ENCODE data around the gene SORCS2.

The SORCS2 gene

DNA sequence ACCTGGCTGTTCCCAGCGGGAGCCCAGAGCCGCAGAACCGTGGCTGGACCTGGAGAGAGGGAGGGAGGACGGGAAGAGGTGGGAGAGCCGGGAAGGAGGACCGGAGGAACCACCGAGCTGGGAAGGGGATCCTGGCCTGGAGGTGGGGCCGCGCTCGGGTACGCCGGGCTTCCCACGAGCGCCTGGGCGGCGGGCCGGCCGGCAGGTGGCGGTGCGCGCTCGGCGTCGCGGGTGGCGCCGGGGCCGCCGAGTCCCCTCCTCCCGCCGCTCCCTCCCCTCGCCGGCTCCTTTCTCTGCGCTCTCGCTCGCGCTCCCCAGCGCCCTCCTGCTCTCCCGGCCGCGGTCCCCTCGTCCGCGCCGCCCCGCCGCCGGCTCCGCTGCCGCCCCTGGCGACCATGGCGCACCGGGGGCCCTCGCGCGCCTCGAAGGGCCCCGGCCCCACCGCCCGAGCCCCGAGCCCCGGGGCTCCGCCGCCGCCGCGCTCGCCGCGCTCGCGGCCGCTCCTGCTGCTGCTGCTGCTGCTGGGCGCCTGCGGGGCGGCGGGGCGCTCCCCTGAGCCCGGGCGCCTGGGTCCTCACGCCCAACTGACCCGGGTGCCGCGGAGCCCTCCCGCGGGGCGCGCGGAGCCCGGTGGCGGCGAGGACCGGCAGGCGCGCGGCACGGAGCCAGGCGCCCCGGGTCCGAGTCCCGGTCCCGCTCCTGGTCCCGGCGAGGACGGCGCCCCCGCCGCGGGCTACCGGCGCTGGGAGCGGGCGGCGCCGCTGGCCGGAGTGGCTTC lies at the start of gene SORCS2:
Gene SORCS2 (plus strand): TSS at position 287 of the 778 bp plus-strand sequence.
- TF ChIP-seq GATA2 (IDR thresholded peaks at IDR 0.05; ENCODE audit: low read depth, low read length) (no peak), GATA3 (IDR thresholded peaks at IDR 0.05; ENCODE audit: low read depth, low read length) (no peak)

DNA sequence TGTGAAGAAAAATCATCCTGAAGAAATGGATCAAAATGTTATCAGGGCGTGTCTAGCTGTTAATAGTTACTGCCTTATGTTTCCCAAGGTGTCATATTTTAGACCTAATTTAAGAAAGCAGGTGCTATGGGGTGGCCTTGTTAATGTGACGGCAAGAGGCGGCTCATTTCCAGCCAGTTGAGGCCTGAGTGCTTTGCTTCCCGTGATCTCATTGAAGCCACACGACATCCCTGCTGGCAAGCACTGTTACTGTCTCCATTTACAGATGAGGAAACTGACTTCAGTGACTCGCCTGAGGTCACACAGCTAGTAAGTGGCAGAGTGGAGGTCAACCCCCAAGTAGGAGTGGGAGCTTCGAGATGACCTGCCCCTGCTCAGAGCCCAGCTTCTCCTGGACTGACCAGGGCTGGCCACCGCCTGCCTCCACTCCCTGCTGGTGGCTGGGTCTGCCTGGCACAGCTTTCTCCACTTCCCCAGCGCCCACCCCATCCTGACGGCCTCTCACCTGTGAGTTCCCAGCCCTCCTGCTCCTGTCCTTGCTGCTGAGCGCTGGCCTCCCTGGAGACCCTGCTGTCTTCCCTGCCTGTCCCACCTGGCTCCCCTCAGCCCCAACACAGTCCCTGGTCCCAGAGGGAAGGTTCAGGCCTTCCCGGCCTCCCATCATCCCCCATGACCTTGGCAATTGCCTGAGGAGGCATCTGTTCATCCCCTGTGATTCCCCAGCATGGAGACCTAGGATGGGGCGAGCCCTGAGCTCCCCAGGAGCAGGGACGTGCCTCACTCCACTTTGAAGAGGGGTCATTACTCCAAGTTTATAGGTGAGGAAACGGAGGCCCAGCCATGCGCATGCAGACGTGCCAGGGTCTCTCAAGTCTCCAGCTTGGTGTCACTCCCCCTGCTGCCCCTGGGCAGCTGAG lies 47.7 kb upstream of the SORCS2 start:
- TF ChIP-seq GATA2 (IDR thresholded peaks at IDR 0.05; ENCODE audit: low read depth, low read length) (no peak), GATA3 (IDR thresholded peaks at IDR 0.05; ENCODE audit: low read depth, low read length) (no peak)

DNA sequence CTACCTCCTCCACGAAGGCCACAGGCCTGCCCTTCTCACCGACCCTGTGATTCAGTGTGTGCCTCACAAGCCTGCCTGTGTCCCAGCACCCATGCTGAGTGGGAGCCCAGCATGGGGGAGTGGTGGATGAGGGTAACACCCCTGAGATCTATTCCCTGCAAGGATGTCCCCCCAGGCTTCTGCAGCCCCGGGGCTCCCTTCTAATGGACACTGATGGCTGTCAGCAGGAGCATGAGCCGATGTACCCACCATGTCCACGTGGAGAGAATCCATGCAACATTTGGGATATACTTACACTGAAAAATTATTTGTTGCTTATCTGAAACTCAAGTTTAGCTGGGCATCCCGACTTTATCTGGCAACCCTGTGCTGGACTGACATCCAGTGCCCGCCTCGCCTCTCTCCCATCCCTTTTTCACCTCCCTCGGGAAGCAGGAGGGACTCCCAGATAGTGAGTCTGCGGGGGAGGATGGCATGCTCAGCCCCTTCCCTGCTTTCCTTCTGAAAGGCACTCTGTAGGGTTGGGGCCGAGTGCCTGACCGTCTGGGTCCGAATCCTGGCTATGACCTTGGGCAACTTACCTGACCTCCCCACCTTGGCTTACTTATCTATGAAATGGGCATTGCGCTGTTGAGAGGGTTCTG lies 46.9 kb upstream of the SORCS2 start:
- TF ChIP-seq GATA2 (IDR thresholded peaks at IDR 0.05; ENCODE audit: low read depth, low read length) (no peak), GATA3 (IDR thresholded peaks at IDR 0.05; ENCODE audit: low read depth, low read length) (no peak)

DNA sequence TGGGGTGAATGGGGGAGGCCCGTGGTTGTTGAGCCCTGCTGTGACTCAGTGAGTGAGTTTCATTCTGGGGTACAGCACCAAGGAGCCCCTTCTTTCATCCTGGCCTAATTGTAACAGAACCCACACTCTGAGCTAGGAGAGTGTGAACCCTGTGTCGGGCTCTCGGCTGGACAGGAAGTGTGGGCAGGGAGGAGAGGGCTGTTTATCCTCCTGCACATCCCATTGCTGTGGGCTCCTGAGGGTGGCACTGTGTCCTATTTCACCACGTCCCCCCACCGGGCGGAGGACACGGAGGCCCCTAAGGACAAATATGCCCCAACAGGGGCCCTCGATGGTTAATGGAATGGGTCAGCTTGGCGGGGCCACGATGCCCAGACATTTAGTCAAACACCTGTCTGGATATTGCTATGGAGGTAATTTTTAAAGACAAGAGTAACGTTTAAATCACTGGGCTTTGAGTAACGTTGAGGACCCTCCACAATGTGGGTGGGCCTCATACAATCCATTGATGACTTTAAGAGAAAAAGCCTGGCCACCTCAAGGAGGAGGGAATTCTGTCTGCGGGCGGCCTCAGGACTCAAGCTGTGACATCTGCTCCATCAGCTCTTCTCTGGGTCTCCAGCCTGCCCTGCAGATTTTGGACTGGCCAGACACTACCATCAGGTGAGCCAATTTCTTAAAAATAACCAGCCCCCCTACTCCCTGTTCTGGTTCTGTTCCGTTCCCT lies 46.1 kb upstream of the SORCS2 start:
- TF ChIP-seq GATA3 (IDR thresholded peaks at IDR 0.05; ENCODE audit: low read depth, low read length): no peak
- TF ChIP-seq GATA2 (IDR thresholded peaks at IDR 0.05; ENCODE audit: low read depth, low read length): no peak

DNA sequence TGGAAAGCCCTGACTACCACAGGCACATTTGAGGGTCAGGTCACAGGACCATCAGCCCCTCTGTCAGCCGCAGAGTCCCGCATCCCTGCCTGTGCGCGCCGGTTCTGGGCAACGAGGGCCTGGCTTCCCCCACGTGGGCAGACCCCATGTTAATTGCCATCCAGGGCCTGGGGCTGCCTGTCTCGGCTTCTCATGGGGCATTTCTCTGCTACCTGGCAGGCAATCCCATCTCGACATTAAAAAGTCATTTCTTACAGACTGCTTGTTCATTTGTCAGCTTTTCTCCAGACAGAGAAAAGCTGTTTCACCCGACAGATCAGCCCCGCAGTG lies 45.6 kb upstream of the SORCS2 start:
- no peak for TF ChIP-seq GATA3 (IDR thresholded peaks at IDR 0.05; ENCODE audit: low read depth, low read length)
- TF ChIP-seq GATA2 (IDR thresholded peaks at IDR 0.05; ENCODE audit: low read depth, low read length): no peak

DNA sequence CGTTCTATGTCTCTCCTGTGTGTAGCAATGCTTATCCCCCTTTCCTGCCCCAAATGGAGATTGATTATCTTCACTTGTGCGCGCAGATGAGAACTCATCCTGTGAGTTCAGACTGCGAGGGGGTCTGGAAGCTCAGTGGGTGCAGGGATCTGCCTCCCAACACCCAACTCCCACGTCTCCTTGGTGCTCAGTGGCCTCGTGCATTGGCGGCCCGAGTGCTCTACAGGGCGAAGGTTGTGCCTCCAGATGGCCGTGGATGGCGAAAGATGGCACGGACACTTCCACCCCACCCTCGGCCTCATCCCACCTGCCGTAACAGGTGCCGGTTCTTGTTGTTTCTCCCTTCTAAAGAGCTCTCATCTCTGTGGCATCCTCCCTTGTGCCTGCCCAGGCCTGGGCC lies 45.1 kb upstream of the SORCS2 start:
- TF ChIP-seq GATA2 (IDR thresholded peaks at IDR 0.05; ENCODE audit: low read depth, low read length) (no peak), GATA3 (IDR thresholded peaks at IDR 0.05; ENCODE audit: low read depth, low read length) (no peak)

DNA sequence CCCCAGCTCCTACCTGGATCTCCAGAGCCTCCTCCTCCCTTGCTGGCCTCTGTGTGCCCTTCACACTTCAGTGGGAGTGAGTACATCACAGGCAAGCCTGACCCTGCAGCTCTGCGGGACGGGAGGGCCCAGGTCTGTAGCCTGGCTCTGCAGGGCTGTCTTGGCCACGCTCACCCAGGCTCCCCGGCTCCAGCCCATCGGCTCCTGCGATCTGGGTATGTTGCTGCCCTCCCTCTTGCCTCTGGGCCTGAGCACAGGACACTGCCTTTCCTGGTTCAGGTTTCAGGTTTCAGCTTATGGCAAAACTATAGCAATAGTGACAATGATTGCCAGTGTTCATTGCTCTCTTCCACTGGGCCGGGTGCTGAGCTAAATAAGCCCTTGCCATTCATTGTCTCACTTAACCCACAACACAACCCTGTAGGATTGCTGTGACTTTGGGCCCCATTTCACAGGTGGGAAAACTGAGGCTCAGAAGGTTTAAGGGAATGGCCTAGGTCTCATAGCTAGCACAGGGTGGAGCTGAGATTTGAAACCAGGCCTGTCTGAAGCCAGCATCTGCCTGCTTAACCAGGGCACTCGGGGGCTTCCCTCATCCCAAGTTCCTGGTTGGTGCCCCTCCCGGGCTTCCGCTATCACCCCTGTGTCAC lies 44.6 kb upstream of the SORCS2 start:
- TF ChIP-seq GATA3 (IDR thresholded peaks at IDR 0.05; ENCODE audit: low read depth, low read length): no peak
- no peak for TF ChIP-seq GATA2 (IDR thresholded peaks at IDR 0.05; ENCODE audit: low read depth, low read length)

DNA sequence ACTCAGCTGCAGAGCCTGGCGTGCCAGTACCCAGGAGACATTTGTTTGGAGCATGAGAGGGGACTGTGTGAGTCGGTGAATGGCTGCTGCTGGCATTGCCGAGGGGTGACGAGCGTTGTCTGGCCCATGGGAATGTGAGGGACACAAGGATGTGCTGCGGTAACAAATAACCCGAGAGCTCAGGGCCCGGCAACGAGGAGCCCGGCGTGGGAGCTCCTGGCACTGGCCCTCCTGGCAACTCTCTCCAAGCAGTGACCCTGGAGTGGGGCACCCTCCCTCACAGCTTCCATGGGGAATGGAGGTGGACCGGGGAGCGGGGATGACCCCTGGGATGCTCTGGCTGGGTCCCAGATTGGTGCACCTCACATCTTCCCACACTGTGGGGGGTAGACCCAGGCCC lies 44.0 kb upstream of the SORCS2 start:
- TF ChIP-seq GATA3 (IDR thresholded peaks at IDR 0.05; ENCODE audit: low read depth, low read length): no peak
- no peak for TF ChIP-seq GATA2 (IDR thresholded peaks at IDR 0.05; ENCODE audit: low read depth, low read length)

DNA sequence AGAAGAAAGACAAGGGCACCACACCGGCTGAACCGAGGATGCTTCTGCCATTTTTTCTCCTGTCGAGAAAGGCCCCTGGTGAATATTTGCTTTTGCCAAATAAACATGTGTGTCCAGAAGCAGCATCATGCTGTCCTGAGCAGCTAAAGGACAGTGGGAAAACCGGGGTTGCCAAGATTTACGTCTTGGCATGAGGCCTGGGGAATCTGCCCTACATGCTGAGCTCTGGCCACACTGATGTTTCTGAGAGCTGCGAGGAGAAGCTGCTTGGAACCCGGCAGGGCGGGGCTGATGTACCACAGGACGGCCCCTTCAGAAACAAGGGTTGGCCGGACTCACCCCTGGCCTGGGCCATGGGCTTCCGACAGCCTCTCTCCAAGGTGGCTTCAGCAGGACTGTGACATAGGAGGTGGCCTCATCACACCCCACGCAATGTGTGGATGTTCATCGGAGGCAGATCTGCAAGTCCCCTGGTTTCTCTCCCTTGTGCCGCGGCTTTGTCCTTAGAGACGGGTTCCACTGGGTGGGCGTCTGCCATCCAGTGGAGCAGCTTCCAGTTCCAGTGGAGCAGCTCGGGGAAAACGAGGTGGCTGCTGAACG lies 42.2 kb upstream of the SORCS2 start:
- no peak for TF ChIP-seq GATA2 (IDR thresholded peaks at IDR 0.05; ENCODE audit: low read depth, low read length)
- TF ChIP-seq GATA3 (IDR thresholded peaks at IDR 0.05; ENCODE audit: low read depth, low read length): no peak

DNA sequence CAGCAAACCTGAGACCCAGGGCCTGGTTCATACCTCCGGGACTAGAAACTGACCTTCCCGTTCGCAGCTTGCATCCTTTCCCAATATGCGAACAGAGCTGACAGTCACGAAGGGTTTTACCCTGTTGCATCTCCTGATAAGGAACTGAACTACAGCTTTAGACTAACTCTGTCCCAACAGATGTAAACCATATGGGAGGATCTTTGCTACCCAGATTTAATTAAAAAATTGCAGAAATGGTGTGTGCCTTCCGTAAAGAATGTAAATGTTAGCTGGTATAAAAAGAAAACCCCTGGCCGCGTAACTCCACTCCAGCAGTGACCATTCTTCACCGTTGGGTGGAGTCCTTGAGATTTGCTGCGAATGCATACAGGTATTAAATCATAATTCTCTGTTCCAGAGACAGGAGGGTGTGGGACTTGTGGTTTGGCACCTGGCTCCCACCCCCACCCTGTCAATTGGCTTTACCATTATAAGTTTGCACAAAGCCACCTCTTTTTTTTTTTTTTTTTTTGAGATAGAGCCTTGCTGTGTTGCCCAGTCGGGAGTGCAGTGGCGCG lies 40.6 kb upstream of the SORCS2 start:
- no peak for TF ChIP-seq GATA3 (IDR thresholded peaks at IDR 0.05; ENCODE audit: low read depth, low read length)

DNA sequence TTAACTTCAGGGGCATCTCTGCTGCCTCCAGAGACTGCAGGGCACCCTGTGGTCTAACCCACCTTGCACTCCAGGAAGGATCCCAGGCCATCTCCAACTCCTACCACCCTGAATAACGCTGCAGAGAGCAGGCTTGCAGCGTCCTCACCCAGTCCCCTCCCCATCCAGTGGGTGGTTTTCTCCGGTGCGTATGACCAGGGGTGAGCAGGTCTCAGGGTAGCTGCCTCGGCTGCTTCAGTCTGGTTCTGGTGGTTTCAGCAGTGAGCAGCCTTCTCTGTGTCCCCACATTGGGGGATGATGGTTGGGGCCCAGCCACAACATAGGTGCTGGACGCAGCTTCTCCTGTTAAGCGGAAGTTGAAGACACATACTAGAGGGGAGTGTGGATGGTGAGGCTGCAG lies 38.6 kb upstream of the SORCS2 start:
- TF ChIP-seq GATA2 (IDR thresholded peaks at IDR 0.05; ENCODE audit: low read depth, low read length) (no peak), GATA3 (IDR thresholded peaks at IDR 0.05; ENCODE audit: low read depth, low read length) (no peak)

DNA sequence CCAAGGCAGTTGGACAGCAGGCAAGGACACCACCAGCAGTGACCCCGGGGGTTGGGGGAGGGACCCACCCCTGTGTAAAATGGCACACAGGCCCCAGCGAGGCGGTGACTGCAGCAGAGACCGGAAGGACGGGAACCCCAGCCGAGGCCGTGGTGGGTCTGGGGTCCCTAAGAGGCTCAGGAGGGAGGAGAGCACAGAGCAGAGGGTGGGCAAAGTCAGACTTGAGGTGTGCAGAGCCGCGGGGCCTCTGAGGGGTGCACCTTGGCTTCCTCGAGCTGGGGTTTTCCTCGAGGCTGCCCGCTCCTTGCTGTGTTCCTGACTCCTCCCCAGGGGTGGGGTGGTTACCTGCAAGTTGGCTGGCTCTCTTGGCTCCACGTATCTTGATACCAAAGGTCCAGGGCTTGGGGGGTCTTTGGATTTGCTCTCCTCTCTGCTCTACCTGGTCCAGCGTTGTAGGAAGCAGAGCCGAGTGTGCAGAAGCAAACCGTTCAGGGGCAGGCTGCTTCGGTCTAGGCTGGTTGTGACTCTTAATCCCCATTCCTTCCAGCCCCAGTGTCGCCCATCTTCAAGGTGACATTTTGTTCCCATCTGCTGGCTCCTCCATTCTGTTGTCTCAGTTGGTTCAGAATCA lies 37.9 kb upstream of the SORCS2 start:
- TF ChIP-seq GATA3 (IDR thresholded peaks at IDR 0.05; ENCODE audit: low read depth, low read length): no peak
- no peak for TF ChIP-seq GATA2 (IDR thresholded peaks at IDR 0.05; ENCODE audit: low read depth, low read length)

Data from SH-SY5Y (cell line).